Bone marrow (tissue), 2 donors: ENCODE measurements around the gene TMEM87B.
A peak's percentile ranks its signal among the peaks of the same experiment; 100 is the strongest.
"Not testable (repeated sequence)": the region's sequence is repeated elsewhere in the genome, so short reads cannot be mapped to it uniquely, and the experiment has no call there.

Experiments
- DNase-seq, 2 donors: peaks; one replicate each; lab custom pipeline; 2025; lab: John Stamatoyannopoulos, UW

Gene TMEM87B

GRCh38 chr2:112033600-112033999 lies 21.5 kb upstream of the TMEM87B start:
- no peak for DNase-seq

- no peak for DNase-seq
These were observed 20.1 kb upstream of the TMEM87B start for GRCh38 chr2:112034924-112035323.

- no peak for DNase-seq
These were observed 19.3 kb upstream of the TMEM87B start for GRCh38 chr2:112035786-112036185.

GRCh38 chr2:112039556-112039955 lies 15.5 kb upstream of the TMEM87B start:
- DNase-seq, result not testable (repeated sequence)

GRCh38 chr2:112040066-112040465 lies 15.0 kb upstream of the TMEM87B start:
- not testable (repeated sequence) for DNase-seq

GRCh38 chr2:112041460-112041859 lies 13.6 kb upstream of the TMEM87B start:
- DNase-seq, result not testable (repeated sequence)

GRCh38 chr2:112045446-112046014 lies 9.5 kb upstream of the TMEM87B start:
- no peak for DNase-seq

GRCh38 chr2:112046231-112046630 lies 8.8 kb upstream of the TMEM87B start:
- DNase-seq, result no peak

- DNase-seq, result no peak
These were observed 7.4 kb upstream of the TMEM87B start for GRCh38 chr2:112047537-112048235.

- DNase-seq, result no peak
These were observed 6.9 kb upstream of the TMEM87B start for GRCh38 chr2:112048236-112048592.

- DNase-seq, result peak in 1 of 2 donors; percentile 58
These were observed 6.2 kb upstream of the TMEM87B start for GRCh38 chr2:112048887-112049286.

- DNase-seq, result no peak
These were observed 4.8 kb upstream of the TMEM87B start for GRCh38 chr2:112050316-112050715.

GRCh38 chr2:112053917-112054846 lies 887 bp upstream of the TMEM87B start:
- DNase-seq, result peak; percentile 95 to 97

- peak; percentile 30 to 88 for DNase-seq
These were observed 909 bp downstream of the TMEM87B start for GRCh38 chr2:112055730-112056625.

- DNase-seq, result no peak
These were observed 1.5 kb downstream of the TMEM87B start for GRCh38 chr2:112056626-112056987.

- no peak for DNase-seq
These were observed 4.6 kb downstream of the TMEM87B start for GRCh38 chr2:112059671-112060070.

GRCh38 chr2:112061299-112061698 lies 6.2 kb downstream of the TMEM87B start:
- DNase-seq, result no peak

- no peak for DNase-seq
These were observed 6.8 kb downstream of the TMEM87B start for GRCh38 chr2:112061840-112062239.

- no peak for DNase-seq
These were observed 7.8 kb downstream of the TMEM87B start for GRCh38 chr2:112062894-112063293.

GRCh38 chr2:112065486-112065885 lies 10.4 kb downstream of the TMEM87B start:
- no peak for DNase-seq

- DNase-seq, result no peak
These were observed 10.9 kb downstream of the TMEM87B start for GRCh38 chr2:112065966-112066365.

- not testable (repeated sequence) for DNase-seq
These were observed 14.7 kb downstream of the TMEM87B start for GRCh38 chr2:112069794-112070193.
